Measurements from ENCODE around the gene ITSN2.

ITSN2 gene

DNA sequence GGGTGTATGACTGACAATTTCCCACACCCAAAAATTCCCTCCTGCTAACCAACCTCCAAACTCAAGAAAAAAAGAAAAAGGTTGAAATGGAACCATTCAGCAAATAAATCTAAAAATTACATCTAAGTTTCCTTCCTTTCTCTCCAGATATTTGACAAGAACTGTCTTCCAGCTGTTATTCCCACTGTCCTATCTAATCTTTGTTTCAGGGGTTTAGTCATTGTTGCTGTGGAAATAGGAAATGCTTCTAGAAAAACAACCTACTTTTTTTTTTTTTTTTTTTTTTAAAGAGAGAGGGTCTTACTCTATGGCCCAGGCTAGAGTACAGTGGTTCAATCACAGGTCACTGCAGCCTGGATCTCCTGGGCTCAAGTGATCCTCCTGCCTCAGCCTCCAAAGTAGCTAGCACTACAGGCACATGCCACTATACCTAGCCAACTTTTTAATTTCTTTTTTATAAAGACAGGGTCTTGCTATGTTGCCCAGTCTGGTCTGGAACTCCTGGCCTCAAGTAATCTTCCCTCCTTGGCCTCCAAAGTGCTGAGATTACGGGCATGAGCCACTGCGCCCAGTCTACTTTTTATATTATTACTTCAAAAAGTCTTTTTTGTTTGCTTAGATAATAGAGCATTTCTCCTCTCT lies 88.1 kb downstream of the ITSN2 start:
- TF ChIP-seq, protein P1, sequence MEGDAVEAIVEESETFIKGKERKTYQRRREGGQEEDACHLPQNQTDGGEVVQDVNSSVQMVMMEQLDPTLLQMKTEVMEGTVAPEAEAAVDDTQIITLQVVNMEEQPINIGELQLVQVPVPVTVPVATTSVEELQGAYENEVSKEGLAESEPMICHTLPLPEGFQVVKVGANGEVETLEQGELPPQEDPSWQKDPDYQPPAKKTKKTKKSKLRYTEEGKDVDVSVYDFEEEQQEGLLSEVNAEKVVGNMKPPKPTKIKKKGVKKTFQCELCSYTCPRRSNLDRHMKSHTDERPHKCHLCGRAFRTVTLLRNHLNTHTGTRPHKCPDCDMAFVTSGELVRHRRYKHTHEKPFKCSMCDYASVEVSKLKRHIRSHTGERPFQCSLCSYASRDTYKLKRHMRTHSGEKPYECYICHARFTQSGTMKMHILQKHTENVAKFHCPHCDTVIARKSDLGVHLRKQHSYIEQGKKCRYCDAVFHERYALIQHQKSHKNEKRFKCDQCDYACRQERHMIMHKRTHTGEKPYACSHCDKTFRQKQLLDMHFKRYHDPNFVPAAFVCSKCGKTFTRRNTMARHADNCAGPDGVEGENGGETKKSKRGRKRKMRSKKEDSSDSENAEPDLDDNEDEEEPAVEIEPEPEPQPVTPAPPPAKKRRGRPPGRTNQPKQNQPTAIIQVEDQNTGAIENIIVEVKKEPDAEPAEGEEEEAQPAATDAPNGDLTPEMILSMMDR (IDR thresholded peaks at IDR 0.05; ENCODE audit: low read length, missing control alignments): no peak
- DNase-seq (ENCODE audit: low read depth): peak; percentile 79
- no peak overlapping the region for H3K4me3 ChIP-seq (replicated peaks; ENCODE audit: low read depth, low read length)

DNA sequence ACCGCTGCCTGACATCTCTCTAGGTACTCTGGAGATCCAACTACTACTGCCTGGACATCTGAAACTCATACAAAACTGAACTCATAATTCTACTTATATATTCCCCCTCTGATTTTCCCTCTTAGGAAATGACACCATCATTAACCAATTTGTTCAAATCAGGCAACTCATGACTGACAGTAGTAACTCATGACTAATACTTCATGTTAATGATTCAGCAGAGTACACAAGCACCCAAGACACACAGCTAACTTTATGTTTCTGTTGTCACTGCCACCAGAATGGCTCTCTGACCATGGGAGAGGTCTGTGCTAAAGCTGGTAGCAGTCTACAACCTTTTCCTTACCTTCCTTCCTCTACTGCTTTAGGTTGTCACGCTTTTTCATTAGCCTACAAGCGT lies 91.1 kb downstream of the ITSN2 start:
- TF ChIP-seq, protein P1 (IDR thresholded peaks at IDR 0.05; ENCODE audit: low read length, missing control alignments): no peak
- DNase-seq (ENCODE audit: low read depth): no peak
- H3K4me3 ChIP-seq (replicated peaks; ENCODE audit: low read depth, low read length): no peak overlapping the region

DNA sequence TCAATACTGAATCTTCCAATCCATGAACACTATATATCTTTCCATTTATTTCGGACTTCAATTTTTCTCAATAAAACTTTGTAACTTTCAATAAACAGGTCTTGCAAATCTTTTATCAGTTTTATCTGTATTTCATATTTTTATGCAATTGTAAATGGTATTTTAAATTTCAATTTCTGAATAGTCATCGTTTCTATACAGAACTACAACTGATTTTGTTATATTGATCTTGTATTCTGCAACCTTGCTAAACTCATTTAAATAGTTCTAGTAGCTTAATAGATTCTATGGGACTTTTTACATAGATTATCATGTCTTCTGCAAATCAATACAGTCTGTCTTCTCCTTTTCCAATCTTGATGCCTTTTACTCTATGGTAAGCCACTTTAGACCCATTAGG lies 95.1 kb downstream of the ITSN2 start:
- TF ChIP-seq, protein P1 (IDR thresholded peaks at IDR 0.05; ENCODE audit: low read length, missing control alignments): no peak
- H3K4me3 ChIP-seq (replicated peaks; ENCODE audit: low read depth, low read length): no peak overlapping the region
- no peak for DNase-seq (ENCODE audit: low read depth)

DNA sequence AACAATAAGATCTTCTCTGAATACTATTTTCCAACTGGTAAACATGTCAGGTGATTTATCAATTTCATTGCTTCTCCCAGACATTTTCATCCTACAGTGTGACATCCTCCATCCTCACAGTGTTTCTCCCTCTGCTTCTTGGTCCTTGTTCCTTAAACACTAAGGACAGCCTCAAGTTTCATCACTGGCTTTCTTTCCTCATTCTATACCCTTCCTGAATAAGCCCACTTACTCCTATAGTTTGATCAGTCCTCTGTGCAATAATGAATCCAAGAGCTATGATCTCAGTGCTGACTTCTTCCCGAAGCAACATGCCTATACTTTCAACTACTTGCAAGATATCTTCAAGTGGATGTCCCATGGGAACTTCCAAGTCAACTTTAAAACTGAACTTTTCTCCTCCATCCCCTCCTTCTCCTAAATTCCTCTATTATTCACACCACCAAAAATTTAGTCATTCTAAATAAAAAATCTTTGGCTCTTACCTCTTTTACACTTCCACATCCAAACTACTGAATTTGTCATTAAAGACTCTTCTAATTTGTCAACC lies 97.8 kb downstream of the ITSN2 start:
- no peak overlapping the region for H3K4me3 ChIP-seq (replicated peaks; ENCODE audit: low read depth, low read length)
- TF ChIP-seq, protein P1 (IDR thresholded peaks at IDR 0.05; ENCODE audit: low read length, missing control alignments): no peak
- no peak for DNase-seq (ENCODE audit: low read depth)

DNA sequence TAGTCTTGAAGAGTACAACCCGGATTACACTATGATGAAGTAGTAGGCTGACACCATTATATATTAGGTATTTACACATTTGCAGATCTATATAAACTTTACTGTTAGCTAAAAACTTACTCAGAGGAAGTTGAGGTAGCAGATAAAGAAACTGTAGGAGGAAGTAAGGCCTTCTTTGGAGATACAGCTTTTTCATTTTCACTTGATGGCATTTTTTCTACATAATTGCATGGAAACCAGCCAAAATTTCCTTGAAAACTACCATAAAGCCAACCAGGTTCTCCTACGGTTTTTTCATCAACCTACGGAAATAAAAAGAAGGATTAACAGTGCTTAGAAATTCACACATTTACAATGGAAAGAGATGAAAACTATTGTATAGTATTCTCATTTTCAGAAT lies 98.9 kb downstream of the ITSN2 start:
- no peak overlapping the region for H3K4me3 ChIP-seq (replicated peaks; ENCODE audit: low read depth, low read length)
- TF ChIP-seq, protein P1 (IDR thresholded peaks at IDR 0.05; ENCODE audit: low read length, missing control alignments): no peak
- no peak for DNase-seq (ENCODE audit: low read depth)

DNA sequence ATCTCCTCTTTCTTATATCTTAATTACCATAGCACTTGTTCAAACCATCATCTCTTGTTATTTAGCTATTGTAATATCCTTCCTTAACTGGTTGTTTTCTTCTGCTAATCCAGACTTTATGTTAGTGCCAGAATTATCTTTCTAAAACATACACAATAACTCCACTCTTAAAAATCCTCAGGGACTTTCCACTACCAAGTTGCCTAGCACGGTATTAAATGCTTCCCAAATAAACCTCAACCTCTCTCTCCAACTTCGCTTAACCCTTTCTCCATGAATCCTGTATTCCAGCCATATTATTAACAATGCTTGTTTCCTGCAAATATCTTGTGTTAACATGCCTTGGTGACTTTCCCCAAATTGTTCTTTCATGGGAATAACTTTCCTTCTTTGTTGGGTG lies 101.0 kb downstream of the ITSN2 start:
- no peak for DNase-seq (ENCODE audit: low read depth)
- TF ChIP-seq, protein P1 (IDR thresholded peaks at IDR 0.05; ENCODE audit: low read length, missing control alignments): no peak
- no peak overlapping the region for H3K4me3 ChIP-seq (replicated peaks; ENCODE audit: low read depth, low read length)

DNA sequence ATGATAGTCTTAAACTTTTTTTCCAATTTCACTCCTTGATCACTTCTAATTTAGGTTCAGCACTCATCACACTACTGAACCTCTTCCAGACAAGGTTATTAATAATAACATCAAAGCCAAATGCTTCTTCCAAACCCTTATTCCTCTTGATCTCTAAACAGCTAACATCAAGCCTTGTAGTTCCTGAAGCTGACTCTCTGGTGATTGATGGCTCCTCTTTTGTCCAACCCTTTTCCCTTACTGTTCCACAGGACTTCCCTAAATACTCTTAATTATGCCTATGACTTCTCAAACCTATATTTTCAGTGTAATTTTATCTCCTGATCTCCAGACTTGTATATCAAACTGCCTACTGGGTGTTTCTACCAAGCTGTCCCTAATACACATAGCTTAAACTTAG lies 101.6 kb downstream of the ITSN2 start:
- TF ChIP-seq, protein P1 (IDR thresholded peaks at IDR 0.05; ENCODE audit: low read length, missing control alignments): no peak
- DNase-seq (ENCODE audit: low read depth): no peak
- H3K4me3 ChIP-seq (replicated peaks; ENCODE audit: low read depth, low read length): no peak overlapping the region
